K562 (cell line): ENCODE results near the gene CALB2. TPM values are rescaled to one million over a fixed set of nuclear protein-coding genes. Genes with fewer than 3 reads are reported as not detected.

Experiments
- ATAC-seq: fragments of 200-7000 bp; cut with Tn5 transposase; 3 replicates; pipeline ENCODE4 v1.9.1; 2020; ENCODE audit warnings: moderate library complexity
- BruUV-seq: library from RNA; stranded (reverse); fragments of 400-500 nt; replicated peaks from 2 replicates; lab custom pipeline; 2021; lab: Mats Ljungman, UMichigan
- CTCF ChIA-PET: fragments of 300-600 bp; formaldehyde crosslinking; extraction: SDS; loops from one replicate; lab custom pipeline; 2021; ENCODE audit warnings: low intra/inter-chr PET ratio; lab: Yijun Ruan, JAX
- POLR2A ChIA-PET: fragments of 300-600, 350-650 bp; sonication (Branson Sonifier 250); formaldehyde crosslinking; extraction: SDS; loops from one replicate; lab custom pipeline; 2021; ENCODE audit warnings: antibody characterized with exemption, inconsistent platforms; lab: Yijun Ruan, JAX
- DNase-seq, 4 experiments: peaks; one replicate each; pipeline versions ENCODE4 v3.0.0 to v3.0.0-alpha.2; 2011 to 2018; ENCODE audit warnings: low spot score in 3 of 4, mixed read lengths in 3 of 4; ENCODE audit errors: extremely low read depth in 1 of 4
- FAIRE-seq: peaks from 2 replicates; lab custom pipeline; 2011; peaks lifted over from hg19 to GRCh38; lab: Jason Lieb, UNC
- H2AFZ ChIP-seq: 2 replicates; pipeline ENCODE4 v1.6.0; 2011; ENCODE audit warnings: low read depth, low read length, control low read depth, inconsistent platforms
- H3K27ac ChIP-seq: fragments of 200-600 bp; 3 replicates; pipeline ENCODE4 v1.8.0; 2011; ENCODE audit warnings: low read depth, mild to moderate bottlenecking, control low read depth, inconsistent platforms, low read length, moderate library complexity, mixed read lengths; ENCODE audit errors: extremely low read depth
- H3K27me3 ChIP-seq, 2 experiments: fragments of 300-600 bp in 1 of 2; 2 replicates in 1 of 2; 3 replicates in 1 of 2; pipeline versions ENCODE4 v1.6.0 to v1.8.0; 2011; ENCODE audit warnings: inconsistent platforms in 2 of 2, low read length in 2 of 2, mild to moderate bottlenecking in 1 of 2, mixed read lengths in 1 of 2, moderate library complexity in 1 of 2; ENCODE audit not compliant: control insufficient read depth in 2 of 2, insufficient read depth in 2 of 2
- H3K36me3 ChIP-seq: fragments of 300-600 bp; 3 replicates; pipeline ENCODE4 v1.8.0; 2011; ENCODE audit warnings: mild to moderate bottlenecking, low read length, inconsistent platforms; ENCODE audit not compliant: control insufficient read depth, insufficient read depth
- H3K4me1 ChIP-seq, 2 experiments: fragments of 200-600 bp in 1 of 2; replicated peaks in 1 of 2; 2 replicates in 1 of 2; 3 replicates in 1 of 2; pipeline versions ENCODE4 v1.5.1 to v1.8.0; 2011; ENCODE audit warnings: inconsistent platforms in 2 of 2, low read length in 2 of 2, mild to moderate bottlenecking in 1 of 2, mixed read lengths in 1 of 2, moderate library complexity in 1 of 2; ENCODE audit not compliant: control insufficient read depth in 2 of 2, insufficient read depth in 2 of 2
- H3K4me2 ChIP-seq: 2 replicates; pipeline ENCODE4 v1.6.1; 2011; ENCODE audit warnings: low read length, control low read depth, inconsistent platforms, mixed read lengths; ENCODE audit not compliant: insufficient read depth
- H3K4me3 ChIP-seq: fragments of 200-600 bp; sonication (generic), shearing (Covaris generic); 2 replicates; pipeline ENCODE4 v1.5.1; 2016; ENCODE audit warnings: control low read depth, inconsistent platforms
- H3K79me2 ChIP-seq: fragments of 200-600 bp; 3 replicates; pipeline ENCODE4 v1.8.0; 2011; ENCODE audit warnings: low read length, inconsistent platforms; ENCODE audit not compliant: control insufficient read depth, insufficient read depth
- H3K9ac ChIP-seq, 2 experiments: 2 replicates each; pipeline versions ENCODE4 v1.6.0 to v1.6.1; 2011; ENCODE audit warnings: low read depth in 2 of 2, low read length in 2 of 2, control low read depth in 1 of 2, inconsistent platforms in 1 of 2, mild to moderate bottlenecking in 1 of 2, mixed read lengths in 1 of 2; ENCODE audit not compliant: insufficient read depth in 1 of 2
- H3K9me1 ChIP-seq: one replicate; pipeline ENCODE4 v1.6.0; 2011; ENCODE audit warnings: inconsistent platforms, mild to moderate bottlenecking, low read length, moderate library complexity; ENCODE audit not compliant: control insufficient read depth, insufficient read depth
- H3K9me3 ChIP-seq: replicated peaks from 2 replicates; pipeline ENCODE4 v1.5.1; 2011; ENCODE audit warnings: low read depth, low read length, inconsistent platforms; ENCODE audit not compliant: control insufficient read depth, insufficient read depth
- H4K20me1 ChIP-seq: replicated peaks from 2 replicates; pipeline ENCODE4 v1.6.1; 2011; ENCODE audit warnings: low read length, inconsistent platforms, mixed read lengths; ENCODE audit not compliant: control insufficient read depth, insufficient read depth
- BACH1 ChIP-seq: fragments of 200-800 bp; sonication (Bioruptor generic); IDR thresholded peaks from 2 replicates; pipeline ENCODE4 v1.6.1; 2016; ENCODE audit warnings: missing genetic modification characterization, missing compliant biosample characterization
- CBX3 ChIP-seq, 2 experiments: IDR thresholded peaks; 1 replicate in 1 of 2; 2 replicates in 1 of 2; pipeline ENCODE4 v1.6.1; 2012; ENCODE audit warnings: inconsistent platforms in 2 of 2, low read length in 2 of 2, borderline replicate concordance in 1 of 2, control low read depth in 1 of 2
- GABPB2 ChIP-seq: fragments of 250-450 bp; sonication (Bioruptor Pico); conservative IDR thresholded peaks from 2 replicates; pipeline ENCODE4 v1.5.1; 2021; ENCODE audit warnings: mild to moderate bottlenecking
- HNRNPLL ChIP-seq: fragments of 200-400 bp; formaldehyde crosslinking; IDR thresholded peaks from 2 replicates; pipeline ENCODE4 v1.6.1; 2017; ENCODE audit warnings: low read length, low read depth, mild to moderate bottlenecking; ENCODE audit not compliant: poor library complexity, severe bottlenecking
- KHSRP ChIP-seq: fragments of 450-650 bp; IDR thresholded peaks from 2 replicates; pipeline ENCODE4 v1.6.1; 2017
- NR1H2 ChIP-seq: sonication (generic); formaldehyde crosslinking; IDR thresholded peaks from 2 replicates; pipeline ENCODE4 v1.4.0; 2020; ENCODE audit warnings: mild to moderate bottlenecking, missing genetic modification reagents
- PHF8 ChIP-seq: fragments of 200-600 bp; sonication (generic); IDR thresholded peaks from 2 replicates; pipeline ENCODE4 v1.6.1; 2012; ENCODE audit warnings: mixed run types, mild to moderate bottlenecking, inconsistent platforms, low read length, moderate library complexity, borderline replicate concordance
- ZNF507 ChIP-seq: conservative IDR thresholded peaks from 2 replicates; pipeline ENCODE4 v1.6.1; 2017; ENCODE audit warnings: missing genetic modification characterization, missing compliant biosample characterization
- ZNF561 ChIP-seq: fragments of 450-650 bp; formaldehyde crosslinking; conservative IDR thresholded peaks from 2 replicates; pipeline ENCODE4 v1.4.0; 2020; ENCODE audit warnings: mild to moderate bottlenecking, moderate library complexity
- in situ Hi-C: fragments of 300-500 bp; cut with MboI; formaldehyde crosslinking; loops from 4 replicates; pipeline ENCODE4 v1.15.0; 2018; ENCODE audit warnings: inconsistent platforms, mixed read lengths
- intact Hi-C: fragments of 100-400 bp; cut with micrococcal nuclease; formaldehyde crosslinking; loops from 2 replicates; pipeline ENCODE4 v1.14.2; 2022
- polyA plus RNA-seq, 8 experiments: library from polyadenylated mRNA; depleted of rRNA in 4 of 8; stranded (reverse) in 5 of 8; unstranded in 3 of 8; fragments of >200 nt; fragmentation: Nextera tagmentation in 2 of 8; fragmentation: Illumina TruSeq in 1 of 8; extraction: Ambion mirVana in 2 of 8; extraction: Trizol in 1 of 8; gene quantifications; 2 replicates each; pipeline versions ENCODE4 v1.2.1 to v1.2.3, GENCODE V29; 2011 to 2014; ENCODE audit warnings: inconsistent platforms in 1 of 8, missing spikeins in 1 of 8
- total RNA-seq, 7 experiments: library from RNA; depleted of rRNA in 6 of 7; stranded (reverse); fragments of >200 nt in 6 of 7; fragmentation: Illumina TruSeq in 2 of 7; extraction: Trizol in 2 of 7; gene quantifications; 2 replicates each; pipeline versions ENCODE4 v1.2.1 to v1.2.3, GENCODE V29; 2011 to 2021; ENCODE audit warnings: low replicate concordance in 1 of 7
- TF ChIP-seq, protein P1 (sequence below): fragments of 450-650 bp; IDR thresholded peaks from 2 replicates; pipeline ENCODE4 v1.6.1; 2016; ENCODE audit warnings: borderline replicate concordance
- TF ChIP-seq, protein P2 (sequence below): sonication (generic); formaldehyde crosslinking; IDR thresholded peaks from 2 replicates; pipeline ENCODE4 v1.5.0; 2020; ENCODE audit warnings: missing genetic modification reagents
- TF ChIP-seq, protein P3 (sequence below): IDR thresholded peaks from 2 replicates; pipeline ENCODE4 v1.6.1; 2016; ENCODE audit warnings: missing genetic modification characterization, missing compliant biosample characterization

The CALB2 gene
- total and polyA plus RNA-seq, 9 of the 15 experiments (the other 6 are each of a cell fraction or from before 2014, with no cell fraction given) = not detected

- TF ChIP-seq, protein P1, sequence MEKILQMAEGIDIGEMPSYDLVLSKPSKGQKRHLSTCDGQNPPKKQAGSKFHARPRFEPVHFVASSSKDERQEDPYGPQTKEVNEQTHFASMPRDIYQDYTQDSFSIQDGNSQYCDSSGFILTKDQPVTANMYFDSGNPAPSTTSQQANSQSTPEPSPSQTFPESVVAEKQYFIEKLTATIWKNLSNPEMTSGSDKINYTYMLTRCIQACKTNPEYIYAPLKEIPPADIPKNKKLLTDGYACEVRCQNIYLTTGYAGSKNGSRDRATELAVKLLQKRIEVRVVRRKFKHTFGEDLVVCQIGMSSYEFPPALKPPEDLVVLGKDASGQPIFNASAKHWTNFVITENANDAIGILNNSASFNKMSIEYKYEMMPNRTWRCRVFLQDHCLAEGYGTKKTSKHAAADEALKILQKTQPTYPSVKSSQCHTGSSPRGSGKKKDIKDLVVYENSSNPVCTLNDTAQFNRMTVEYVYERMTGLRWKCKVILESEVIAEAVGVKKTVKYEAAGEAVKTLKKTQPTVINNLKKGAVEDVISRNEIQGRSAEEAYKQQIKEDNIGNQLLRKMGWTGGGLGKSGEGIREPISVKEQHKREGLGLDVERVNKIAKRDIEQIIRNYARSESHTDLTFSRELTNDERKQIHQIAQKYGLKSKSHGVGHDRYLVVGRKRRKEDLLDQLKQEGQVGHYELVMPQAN = no peak
- no peak for TF ChIP-seq ZNF561 (CRISPR knock-in tag)
These were observed 68.5 kb downstream of the CALB2 start (continued) for GRCh38 chr16:71426880-71427615.

- no peaks in the 10 kb centered on the region for H3K79me2 ChIP-seq
- no TSS peak for BruUV-seq
- no peak for TF ChIP-seq CBX3 (IDR thresholded peaks at IDR 0.05; ENCODE audit: borderline replicate concordance in 1 of 2, low read length in 2 of 2)
- no peak for TF ChIP-seq PHF8
- TF ChIP-seq GABPB2 (CRISPR knock-in tag) = no peak
- TF ChIP-seq, protein P2, sequence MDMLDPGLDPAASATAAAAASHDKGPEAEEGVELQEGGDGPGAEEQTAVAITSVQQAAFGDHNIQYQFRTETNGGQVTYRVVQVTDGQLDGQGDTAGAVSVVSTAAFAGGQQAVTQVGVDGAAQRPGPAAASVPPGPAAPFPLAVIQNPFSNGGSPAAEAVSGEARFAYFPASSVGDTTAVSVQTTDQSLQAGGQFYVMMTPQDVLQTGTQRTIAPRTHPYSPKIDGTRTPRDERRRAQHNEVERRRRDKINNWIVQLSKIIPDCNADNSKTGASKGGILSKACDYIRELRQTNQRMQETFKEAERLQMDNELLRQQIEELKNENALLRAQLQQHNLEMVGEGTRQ (CRISPR knock-in tag) = no peak
- no peak for TF ChIP-seq NR1H2 (CRISPR knock-in tag)
- TF ChIP-seq, protein P3, sequence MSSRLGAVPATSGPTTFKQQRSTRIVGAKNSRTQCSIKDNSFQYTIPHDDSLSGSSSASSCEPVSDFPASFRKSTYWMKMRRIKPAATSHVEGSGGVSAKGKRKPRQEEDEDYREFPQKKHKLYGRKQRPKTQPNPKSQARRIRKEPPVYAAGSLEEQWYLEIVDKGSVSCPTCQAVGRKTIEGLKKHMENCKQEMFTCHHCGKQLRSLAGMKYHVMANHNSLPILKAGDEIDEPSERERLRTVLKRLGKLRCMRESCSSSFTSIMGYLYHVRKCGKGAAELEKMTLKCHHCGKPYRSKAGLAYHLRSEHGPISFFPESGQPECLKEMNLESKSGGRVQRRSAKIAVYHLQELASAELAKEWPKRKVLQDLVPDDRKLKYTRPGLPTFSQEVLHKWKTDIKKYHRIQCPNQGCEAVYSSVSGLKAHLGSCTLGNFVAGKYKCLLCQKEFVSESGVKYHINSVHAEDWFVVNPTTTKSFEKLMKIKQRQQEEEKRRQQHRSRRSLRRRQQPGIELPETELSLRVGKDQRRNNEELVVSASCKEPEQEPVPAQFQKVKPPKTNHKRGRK (tag) = peak; percentile 90
- TF ChIP-seq ZNF507 (tag) = peak; percentile 74
- TF ChIP-seq BACH1 (tag) = no peak
- TF ChIP-seq HNRNPLL = no peak
- no peak for TF ChIP-seq KHSRP
- no peaks in the 10 kb centered on the region for H3K9me3 ChIP-seq
- H3K4me3 ChIP-seq = no peak overlapping the region
- intact Hi-C loops = no loop called here
- H3K36me3 ChIP-seq = no peaks in the 10 kb centered on the region
- no peak overlapping the region for H2AFZ ChIP-seq
- DNase-seq = no peak
- peaks cover 17 to 65% of the 10 kb centered on the region in 2 experiments; a peak in 4 of 5 replicates for H3K27me3 ChIP-seq
- POLR2A ChIA-PET = no interaction called here
- no peak overlapping the region for H3K27ac ChIP-seq
- H3K4me1 ChIP-seq = peaks cover 18 to 21% of the 10 kb centered on the region in 2 experiments; a peak in 4 of 5 replicates
- no peak for ATAC-seq
- peaks cover 8% of the 10 kb centered on the region; the same call in 1 of the 2 replicates for H4K20me1 ChIP-seq
- FAIRE-seq = no peak
- no peak overlapping the region for H3K9ac ChIP-seq
- H3K4me2 ChIP-seq = no peak overlapping the region
- in situ Hi-C loops = loop anchor here (10.0 kb wide), 1 partner anchor 156 kb away; no protein-coding TSS in a partner anchor
- CTCF ChIA-PET = no interaction called here
- peaks cover 3% of the 10 kb centered on the region for H3K9me1 ChIP-seq
These were observed 69.9 kb downstream of the CALB2 start for GRCh38 chr16:71428385-71428784.
